PC-9 (cell line): ENCODE results near the gene RITA1.

Experiments
- CTCF ChIP-seq: fragments of 200-600 bp; sonication (generic); conservative IDR thresholded peaks from 2 replicates; pipeline ENCODE4 v1.6.1; 2017; ENCODE audit warnings: mixed run types, antibody characterized with exemption, mild to moderate bottlenecking, moderate library complexity
- EZH2 ChIP-seq: fragments of 200-600 bp; sonication (generic); IDR thresholded peaks from 2 replicates; pipeline ENCODE4 v1.8.0; 2017; ENCODE audit warnings: antibody characterized with exemption, low read depth

DNA sequence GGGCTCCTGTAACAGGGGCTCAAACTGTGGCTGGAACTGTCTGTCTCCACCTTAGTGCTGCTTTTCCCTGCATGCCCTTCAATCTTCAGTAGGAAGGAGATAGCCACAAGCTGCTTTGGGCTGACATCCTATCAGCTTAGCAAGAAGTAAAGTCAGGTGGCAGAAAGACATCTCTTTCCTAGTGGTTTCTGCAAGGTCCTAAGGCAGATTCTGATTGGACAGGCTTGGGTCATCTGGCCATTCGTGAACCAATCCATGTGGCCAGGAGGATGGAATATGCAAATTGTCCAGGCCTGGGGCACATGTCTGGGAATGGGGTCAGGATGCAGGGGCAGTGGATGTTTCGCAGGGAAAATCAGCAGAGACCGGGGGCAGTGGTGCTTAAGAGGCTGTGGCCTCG is 5.2 kb downstream of the RITA1 start:
- TF ChIP-seq CTCF = no peak
- TF ChIP-seq EZH2 = no peak
